ENCODE measurements around the gene BBC3.

DNA sequence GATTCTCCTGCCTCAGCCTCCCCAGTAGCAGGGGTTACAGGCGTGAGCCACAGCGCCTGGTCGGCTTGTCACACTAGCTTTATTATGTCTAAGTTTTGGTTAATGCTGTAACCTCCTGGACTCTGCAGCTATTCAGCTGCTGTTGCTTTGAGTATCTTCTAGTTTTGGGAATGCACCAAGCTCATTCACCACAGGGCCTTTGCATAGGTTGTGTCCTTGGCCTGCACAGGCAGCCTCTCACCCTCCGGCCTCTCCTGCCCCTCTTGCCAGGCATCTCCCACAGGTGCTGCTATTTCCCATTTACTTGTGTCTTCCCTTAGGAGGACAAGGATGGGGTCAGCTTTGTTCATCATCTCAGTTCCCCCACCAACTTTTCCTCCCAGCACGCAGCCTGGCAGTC lies 23.0 kb upstream of the BBC3 start:
- TF ChIP-seq EZH2 (IDR thresholded peaks at IDR 0.05), result no peak
- TF ChIP-seq, protein P1, sequence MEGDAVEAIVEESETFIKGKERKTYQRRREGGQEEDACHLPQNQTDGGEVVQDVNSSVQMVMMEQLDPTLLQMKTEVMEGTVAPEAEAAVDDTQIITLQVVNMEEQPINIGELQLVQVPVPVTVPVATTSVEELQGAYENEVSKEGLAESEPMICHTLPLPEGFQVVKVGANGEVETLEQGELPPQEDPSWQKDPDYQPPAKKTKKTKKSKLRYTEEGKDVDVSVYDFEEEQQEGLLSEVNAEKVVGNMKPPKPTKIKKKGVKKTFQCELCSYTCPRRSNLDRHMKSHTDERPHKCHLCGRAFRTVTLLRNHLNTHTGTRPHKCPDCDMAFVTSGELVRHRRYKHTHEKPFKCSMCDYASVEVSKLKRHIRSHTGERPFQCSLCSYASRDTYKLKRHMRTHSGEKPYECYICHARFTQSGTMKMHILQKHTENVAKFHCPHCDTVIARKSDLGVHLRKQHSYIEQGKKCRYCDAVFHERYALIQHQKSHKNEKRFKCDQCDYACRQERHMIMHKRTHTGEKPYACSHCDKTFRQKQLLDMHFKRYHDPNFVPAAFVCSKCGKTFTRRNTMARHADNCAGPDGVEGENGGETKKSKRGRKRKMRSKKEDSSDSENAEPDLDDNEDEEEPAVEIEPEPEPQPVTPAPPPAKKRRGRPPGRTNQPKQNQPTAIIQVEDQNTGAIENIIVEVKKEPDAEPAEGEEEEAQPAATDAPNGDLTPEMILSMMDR (IDR thresholded peaks at IDR 0.05), result no peak
- no peak for TF ChIP-seq EZH2phosphoT487 (IDR thresholded peaks at IDR 0.05)

Measured in neural progenitor cell (in vitro differentiated cells).